Thyroid gland (tissue), 4 donors: ENCODE measurements around the gene CAPN1. TPM values are rescaled to one million over a fixed set of nuclear protein-coding genes. Genes with fewer than 3 reads are reported as not detected.

ENCODE experiments used
- DNase-seq, 2 donors: peaks; one replicate each; pipeline ENCODE4 v3.0.0-alpha.2; 2019
- H3K27ac ChIP-seq, 3 donors: fragments of 200-600 bp; sonication (generic); 1 replicate in 2 of 3; 2 replicates in 1 of 3; pipeline ENCODE4 v1.5.1; 2016 to 2019; ENCODE audit warnings: mild to moderate bottlenecking in 1 of 3, moderate library complexity in 1 of 3
- H3K27me3 ChIP-seq: fragments of 200-600 bp; sonication (generic); one replicate; pipeline ENCODE4 v1.5.1; 2019
- H3K36me3 ChIP-seq, 2 donors: fragments of 200-600 bp; sonication (generic); one replicate each; pipeline ENCODE4 v1.5.1; 2016 to 2019
- H3K4me1 ChIP-seq, 2 donors: fragments of 200-600 bp; sonication (generic); one replicate each; pipeline ENCODE4 v1.5.1; 2017 to 2019
- H3K4me3 ChIP-seq, 3 donors: fragments of 200-600 bp; sonication (generic); replicated peaks in 1 of 3; 1 replicate in 2 of 3; 2 replicates in 1 of 3; pipeline ENCODE4 v1.5.1; 2016; ENCODE audit warnings: mild to moderate bottlenecking in 1 of 3
- H3K9me3 ChIP-seq: fragments of 200-600 bp; sonication (generic); one replicate; pipeline ENCODE4 v1.5.1; 2017
- CTCF ChIP-seq, 6 experiments: fragments of 200-600 bp in 3 of 6; fragments of 450-650 bp in 3 of 6; sonication (generic) in 3 of 6; IDR thresholded peaks; one replicate each; pipeline ENCODE4 v1.5.1; 2016 to 2019; ENCODE audit warnings: antibody characterized with exemption in 6 of 6, mild to moderate bottlenecking in 2 of 6, inconsistent platforms in 1 of 6, moderate library complexity in 1 of 6
- POLR2A ChIP-seq, 2 donors: fragments of 450-650 bp; IDR thresholded peaks; one replicate each; pipeline ENCODE4 v1.6.1; 2017; ENCODE audit warnings: antibody characterized with exemption in 2 of 2, mild to moderate bottlenecking in 2 of 2, moderate library complexity in 1 of 2
- WGBS, 2 donors: methylation state at CpG; one replicate each; pipeline ENCODE4 v1.1.5; 2017; 5-methylcytosine and 5-hydroxymethylcytosine counted together
- intact Hi-C: fragments of 100-400 bp; cut with DNase I; formaldehyde crosslinking; loops from one replicate; pipeline ENCODE4 v1.15.1; 2023
- total RNA-seq, 4 donors: library from RNA; depleted of rRNA; stranded (reverse); fragments of >200 nt; gene quantifications; one replicate each; pipeline ENCODE4 v1.2.3, GENCODE V29; 2016

CAPN1 gene
- total RNA-seq, 4 donors from 2014 or later, result 265 to 519 (median 340) TPM

GRCh38 chr11:65151331-65151899 lies 30.3 kb upstream of the CAPN1 start:
- Histone ChIP-seq H3K27me3 (no peaks in the 10 kb centered on the region), H3K9me3 (no peaks in the 10 kb centered on the region), H3K4me3 (no peak overlapping the region), H3K4me1 (peaks cover 8 to 12% of the 10 kb centered on the region in 2 donors), H3K27ac (peak overlapping the region; percentile 36 to 82 (median 73)), H3K36me3 (no peaks in the 10 kb centered on the region)
- TF ChIP-seq CTCF (IDR thresholded peaks at IDR 0.05) (no peak), POLR2A (IDR thresholded peaks at IDR 0.05) (no peak)
- no peak for DNase-seq
- intact Hi-C loops, result no loop called here
- WGBS, 2 donors, result 81 to 86% methylated on average over 3 of the region's 3 CpGs

GRCh38 chr11:65152122-65152521 lies 29.6 kb upstream of the CAPN1 start:
- Histone ChIP-seq H3K4me3 (no peak overlapping the region), H3K4me1 (peaks cover 8 to 12% of the 10 kb centered on the region in 2 donors), H3K27ac (no peak overlapping the region), H3K36me3 (no peaks in the 10 kb centered on the region), H3K9me3 (no peaks in the 10 kb centered on the region), H3K27me3 (no peaks in the 10 kb centered on the region)
- no peak for DNase-seq
- intact Hi-C loops, result no loop called here
- TF ChIP-seq CTCF (IDR thresholded peaks at IDR 0.05), result no peak
- TF ChIP-seq POLR2A (IDR thresholded peaks at IDR 0.05), result no peak
- 77 to 84% methylated on average over 2 of the region's 2 CpGs for WGBS, 2 donors

DNA sequence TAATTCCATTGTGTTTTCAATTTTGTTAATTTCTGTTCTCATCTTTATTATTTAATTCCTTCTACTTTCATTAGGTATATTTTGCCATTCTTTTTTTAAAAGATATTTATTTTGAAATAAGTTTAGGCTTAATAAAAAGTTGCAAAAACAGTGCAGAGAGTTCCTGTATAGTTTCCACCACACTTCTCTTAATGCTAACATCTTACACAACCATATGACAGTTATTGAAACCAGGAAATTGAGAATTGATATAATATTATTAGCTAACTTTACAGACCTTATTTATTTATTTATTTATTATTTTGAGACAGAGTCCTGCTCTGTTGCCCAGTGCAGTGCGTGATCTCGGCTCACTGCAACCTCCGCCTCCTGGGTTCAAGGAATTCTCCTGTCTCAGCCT lies 25.5 kb upstream of the CAPN1 start:
- no peaks in the 10 kb centered on the region for H3K9me3 ChIP-seq
- H3K4me1 ChIP-seq, result no peaks in the 10 kb centered on the region
- H3K4me3 ChIP-seq, result no peak overlapping the region
- no peak overlapping the region for H3K27ac ChIP-seq
- intact Hi-C loops, result no loop called here
- H3K36me3 ChIP-seq, result no peaks in the 10 kb centered on the region
- 91 to 96% methylated on average over 3 of the region's 3 CpGs for WGBS, 2 donors
- no peak for DNase-seq
- H3K27me3 ChIP-seq, result no peaks in the 10 kb centered on the region
- TF ChIP-seq CTCF (IDR thresholded peaks at IDR 0.05), result no peak
- no peak for TF ChIP-seq POLR2A (IDR thresholded peaks at IDR 0.05)

GRCh38 chr11:65156926-65157325 lies 24.8 kb upstream of the CAPN1 start:
- no peak for TF ChIP-seq CTCF (IDR thresholded peaks at IDR 0.05)
- no peak for TF ChIP-seq POLR2A (IDR thresholded peaks at IDR 0.05)
- H3K4me1 ChIP-seq, result no peaks in the 10 kb centered on the region
- H3K9me3 ChIP-seq, result no peaks in the 10 kb centered on the region
- DNase-seq, result no peak
- no peak overlapping the region for H3K27ac ChIP-seq
- intact Hi-C loops, result no loop called here
- 91 to 97% methylated on average over 3 of the region's 3 CpGs for WGBS, 2 donors
- H3K27me3 ChIP-seq, result no peaks in the 10 kb centered on the region
- H3K36me3 ChIP-seq, result no peaks in the 10 kb centered on the region
- no peak overlapping the region for H3K4me3 ChIP-seq

GRCh38 chr11:65157336-65157735 lies 24.4 kb upstream of the CAPN1 start:
- intact Hi-C loops, result no loop called here

More at GRCh38 chr11:65157336-65157735, 24.4 kb upstream of the CAPN1 start:
- DNase-seq, result no peak
- Histone ChIP-seq H3K27me3 (no peaks in the 10 kb centered on the region), H3K4me1 (no peaks in the 10 kb centered on the region), H3K4me3 (no peak overlapping the region), H3K9me3 (no peaks in the 10 kb centered on the region), H3K36me3 (no peaks in the 10 kb centered on the region), H3K27ac (no peak overlapping the region)
- WGBS, 2 donors, result 82 to 83% methylated on average over 3 of the region's 3 CpGs
- no peak for TF ChIP-seq POLR2A (IDR thresholded peaks at IDR 0.05)
- no peak for TF ChIP-seq CTCF (IDR thresholded peaks at IDR 0.05)
